Activated CD8-positive, alpha-beta memory T cell treated with anti-CD3 and anti-CD28 coated beads, Interleukin-2, amount 10 ng/mL, durations not matched to agents 7 days and 5 days (primary cell): ENCODE data around the gene NRL. TPM values are rescaled to one million over a fixed set of nuclear protein-coding genes. Genes with fewer than 3 reads are reported as not detected.
"Not testable (repeated sequence)": the region's sequence is repeated elsewhere in the genome, so short reads cannot be mapped to it uniquely, and the experiment has no call there.

Experiments
- ATAC-seq: fragments of 150-1000 bp; cut with Tn5 transposase; one replicate; pipeline ENCODE4 v1.10.0; 2021; ENCODE audit warnings: moderate library complexity
- CTCF ChIA-PET: fragments of 350-600 bp; sonication (Branson Sonifier 250); formaldehyde crosslinking; loops from one replicate; lab custom pipeline; 2021; ENCODE audit warnings: antibody characterized with exemption; lab: Charles Lee
- DNase-seq: peaks from one replicate; pipeline ENCODE4 v3.0.0-alpha.2; 2020
- H3K27ac Mint-ChIP-seq: one replicate; pipeline ENCODE4 v1.8.0; 2021; ENCODE audit warnings: mild to moderate bottlenecking, mixed read lengths
- H3K27me3 Mint-ChIP-seq: one replicate; pipeline ENCODE4 v1.8.0; 2021; ENCODE audit warnings: mixed read lengths
- H3K36me3 Mint-ChIP-seq: one replicate; pipeline ENCODE4 v1.8.0; 2021; ENCODE audit warnings: mild to moderate bottlenecking, mixed read lengths
- H3K4me1 Mint-ChIP-seq: one replicate; pipeline ENCODE4 v1.8.0; 2021; ENCODE audit warnings: mixed read lengths
- H3K4me3 Mint-ChIP-seq: one replicate; pipeline ENCODE4 v1.8.0; 2021; ENCODE audit warnings: mild to moderate bottlenecking, moderate library complexity, mixed read lengths
- H3K9me3 Mint-ChIP-seq: one replicate; pipeline ENCODE4 v1.8.0; 2022; ENCODE audit warnings: low read depth, mixed read lengths
- microRNA-seq: library from miRNA; unstranded; fragments of <30 nt; microRNA quantifications from one replicate; pipeline ENCODE4 v1.2.0, GENCODE V29; 2022
- total RNA-seq, 2 experiments: library from RNA; stranded (reverse); gene quantifications; one replicate each; pipeline ENCODE4 v1.2.3, GENCODE V29; 2021

NRL gene
- total RNA-seq, 2 experiments from 2014 or later, result 2.6 to 3.2 TPM

DNA sequence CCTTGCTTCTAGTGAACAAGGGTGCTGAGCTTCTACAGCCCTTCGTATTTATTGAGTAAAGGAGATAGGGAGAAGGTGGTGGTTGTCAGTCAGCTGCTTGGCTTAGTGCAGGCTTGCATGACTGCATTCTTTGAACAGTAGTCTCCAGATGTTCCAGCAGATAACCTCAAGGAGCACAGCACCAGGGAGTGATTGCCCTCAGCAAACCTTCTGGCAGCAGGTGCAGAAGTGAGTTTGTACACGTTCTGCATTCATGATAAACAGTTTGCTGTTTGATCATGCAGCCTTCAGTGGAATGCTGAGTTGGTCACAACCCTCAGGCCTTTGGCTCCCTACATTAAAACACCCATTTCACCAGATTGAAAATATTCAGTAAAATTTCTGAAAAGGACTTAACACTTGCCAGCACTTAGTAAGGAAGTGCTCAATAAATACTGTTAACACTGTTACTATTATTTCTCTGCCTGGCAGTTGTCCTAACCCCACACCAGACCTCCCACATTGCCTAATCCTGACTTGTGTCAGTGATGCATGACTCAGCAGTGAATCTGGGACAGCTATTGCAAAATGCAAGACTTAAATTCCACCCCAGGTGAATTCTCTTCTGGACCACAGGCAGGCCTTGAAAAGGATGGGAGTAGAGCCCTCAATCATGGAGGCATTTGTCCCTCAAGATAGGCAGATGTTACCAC, 81.9 kb downstream of the NRL start:
- Mint-ChIP-seq H3K36me3 (peaks cover 5% of the 10 kb centered on the region), H3K27ac (no peak overlapping the region), H3K4me3 (no peak overlapping the region), H3K27me3 (peaks cover 9% of the 10 kb centered on the region), H3K9me3 (peaks cover 7% of the 10 kb centered on the region), H3K4me1 (peaks cover 12% of the 10 kb centered on the region)
- CTCF ChIA-PET, result interaction anchor here (0.9 kb wide), 1 partner anchor 18 kb away, joined by 3 read pairs; no protein-coding TSS in a partner anchor
- no peak for ATAC-seq
- DNase-seq, result no peak

DNA sequence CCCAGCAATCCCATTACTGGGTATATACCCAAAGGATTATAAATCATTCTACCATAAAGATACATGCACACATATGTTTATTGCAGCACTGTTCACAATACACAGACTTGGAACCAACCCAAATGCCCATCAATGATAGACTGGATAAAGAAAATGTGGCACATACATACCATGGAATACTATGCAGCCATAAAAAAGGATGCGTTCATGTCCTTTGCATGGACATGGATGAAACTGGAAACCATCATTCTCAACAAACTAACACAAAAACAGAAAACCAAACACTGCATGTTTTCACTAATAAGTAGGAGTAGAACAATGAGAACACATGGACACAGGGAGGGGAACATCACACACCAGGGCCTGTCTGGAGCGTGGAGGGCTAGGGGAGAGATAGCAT, 83.4 kb downstream of the NRL start:
- CTCF ChIA-PET, H3K27ac Mint-ChIP-seq, H3K9me3 Mint-ChIP-seq, H3K4me3 Mint-ChIP-seq, DNase-seq, ATAC-seq, H3K4me1 Mint-ChIP-seq, H3K36me3 Mint-ChIP-seq: not testable (repeated sequence)
- H3K27me3 Mint-ChIP-seq, result peaks cover 21% of the 10 kb centered on the region

- CTCF ChIA-PET, DNase-seq, H3K9me3 Mint-ChIP-seq, H3K4me1 Mint-ChIP-seq, H3K4me3 Mint-ChIP-seq, H3K36me3 Mint-ChIP-seq, H3K27ac Mint-ChIP-seq, ATAC-seq: not testable (repeated sequence)
- peaks cover 28% of the 10 kb centered on the region for H3K27me3 Mint-ChIP-seq
Measured at GRCh38 chr14:24029687-24030086, 85.1 kb downstream of the NRL start.

Small RNA genes lying within 50 kb of the gene (microRNA-seq; reads per million reads assigned to microRNA genes)
- gene MIR7703, result not detected

Other genes with a start within 250 kb of the NRL start
- gene DHRS4, start 161.2 kb downstream of the NRL start, total RNA-seq, result 10 to 100 TPM; 15.5 to 20.7 TPM
- 10 to 100 TPM; 16.0 to 19.4 TPM for gene DHRS4L2, start 126.0 kb downstream of the NRL start, total RNA-seq
- gene CARMIL3, start 62.9 kb downstream of the NRL start, total RNA-seq, result 1 to 10 TPM; 2.9 to 3.3 TPM
- under 1 TPM in 1 of 2 experiments, not detected in 1; 0.12 TPM for gene CPNE6, start 43.4 kb downstream of the NRL start, total RNA-seq
- gene PCK2, start 20.6 kb downstream of the NRL start, total RNA-seq, result 10 to 100 TPM; 61.7 to 87.0 TPM
- gene DCAF11, start 172 bp downstream of the NRL start, total RNA-seq, result 10 to 100 TPM; 86.3 to 94.4 TPM
- gene FITM1, start 15.7 kb upstream of the NRL start, total RNA-seq, result under 1 TPM; 0.77 to 0.91 TPM
- 100 to 1,000 TPM; 420 to 454 TPM for gene PSME1, start 21.2 kb upstream of the NRL start, total RNA-seq
- 10 to 100 TPM; 45.5 to 56.1 TPM for gene EMC9, start 26.6 kb upstream of the NRL start, total RNA-seq
- gene PSME2, start 31.7 kb upstream of the NRL start, total RNA-seq, result 100 to 1,000 TPM; 577 to 623 TPM
- gene RNF31, start 32.5 kb upstream of the NRL start, total RNA-seq, result 100 to 1,000 TPM; 129 to 149 TPM
- 100 to 1,000 TPM; 238 to 295 TPM for gene IRF9, start 46.3 kb upstream of the NRL start, total RNA-seq
- 10 to 100 TPM; 52.9 to 92.8 TPM for gene REC8, start 57.1 kb upstream of the NRL start, total RNA-seq
- gene IPO4, start 73.9 kb upstream of the NRL start, total RNA-seq, result 10 to 100 TPM; 32.4 to 54.9 TPM
- 10 to 100 TPM; 26.7 to 32.8 TPM for gene TM9SF1, start 80.5 kb upstream of the NRL start, total RNA-seq
- gene TSSK4, start 90.7 kb upstream of the NRL start, total RNA-seq, result under 1 TPM in 1 of 2 experiments, not detected in 1; 0.42 TPM
- 10 to 100 TPM; 80.5 to 82.5 TPM for gene CHMP4A, start 98.5 kb upstream of the NRL start, total RNA-seq
- gene MDP1, start 101.1 kb upstream of the NRL start, total RNA-seq, result 10 to 100 TPM; 11.4 to 16.9 TPM
- 100 to 1,000 TPM; 181 to 205 TPM for gene NEDD8, start 117.4 kb upstream of the NRL start, total RNA-seq
- 10 to 100 TPM; 70.6 to 71.3 TPM for gene GMPR2, start 118.0 kb upstream of the NRL start, total RNA-seq
- 100 to 1,000 TPM; 111 to 130 TPM for gene TINF2, start 127.7 kb upstream of the NRL start, total RNA-seq
- gene TGM1, start 148.2 kb upstream of the NRL start, total RNA-seq, result 1 to 10 TPM; 3.0 to 5.1 TPM
- 10 to 100 TPM; 34.3 to 44.6 TPM for gene RABGGTA, start 156.6 kb upstream of the NRL start, total RNA-seq
- gene DHRS1, start 184.8 kb upstream of the NRL start, total RNA-seq, result 10 to 100 TPM; 14.2 to 26.5 TPM
- 10 to 100 TPM; 34.2 to 38.3 TPM for gene NOP9, start 184.9 kb upstream of the NRL start, total RNA-seq
- 10 to 100 TPM; 24.5 to 44.2 TPM for gene CIDEB, start 193.0 kb upstream of the NRL start, total RNA-seq
- gene LTB4R2, start 195.2 kb upstream of the NRL start, total RNA-seq, result 10 to 100 TPM; 12.6 to 18.8 TPM
- gene LTB4R, start 196.6 kb upstream of the NRL start, total RNA-seq, result 10 to 100 TPM; 15.6 to 32.5 TPM
- gene ADCY4, start 220.1 kb upstream of the NRL start, total RNA-seq, result 1 to 10 TPM; 1.6 to 3.4 TPM
- gene RIPK3, start 225.0 kb upstream of the NRL start, total RNA-seq, result 10 to 100 TPM; 22.9 to 29.4 TPM